ACC112 (cell line): ENCODE data around the gene PRDX2.

Source experiments
- H2AFZ ChIP-seq: fragments of 200-600 bp; sonication (generic); one replicate; pipeline ENCODE4 v1.6.0; 2017; ENCODE audit warnings: antibody characterized with exemption, low read length; ENCODE audit not compliant: unreplicated experiment
- H3K27ac ChIP-seq: fragments of 200-600 bp; sonication (generic); 2 replicates; pipeline ENCODE4 v1.5.1; 2014; ENCODE audit warnings: low read depth, mild to moderate bottlenecking, antibody characterized with exemption, low read length, moderate library complexity
- H3K27me3 ChIP-seq: fragments of 200-600 bp; sonication (generic); 2 replicates; pipeline ENCODE4 v1.6.1; 2014; ENCODE audit warnings: mild to moderate bottlenecking, antibody characterized with exemption, low read length, moderate library complexity, mixed read lengths; ENCODE audit not compliant: insufficient read depth
- H3K36me3 ChIP-seq: fragments of 200-600 bp; sonication (generic); 2 replicates; pipeline ENCODE4 v1.6.1; 2016; ENCODE audit warnings: mild to moderate bottlenecking, antibody characterized with exemption, low read length, moderate library complexity, mixed read lengths; ENCODE audit not compliant: insufficient read depth
- H3K4me1 ChIP-seq: fragments of 200-600 bp; sonication (generic); one replicate; pipeline ENCODE4 v1.6.1; 2016; ENCODE audit warnings: low read length, mixed read lengths; ENCODE audit not compliant: insufficient read depth, unreplicated experiment, control insufficient read depth
- H3K4me3 ChIP-seq: fragments of 200-600 bp; sonication (generic); 2 replicates; pipeline ENCODE4 v1.5.1; 2014; ENCODE audit warnings: mild to moderate bottlenecking, low read depth, low read length
- H3K79me2 ChIP-seq: fragments of 200-600 bp; sonication (generic); one replicate; pipeline ENCODE4 v1.6.0; 2016; ENCODE audit warnings: low read length; ENCODE audit not compliant: control insufficient read depth, unreplicated experiment, insufficient read depth

Gene PRDX2

GRCh38 chr19:12838182-12838885 is 36.7 kb upstream of the PRDX2 start, which contains the start of gene MAST1:
TSS of gene MAST1 (plus strand) at chr19:12838515. CDS start at chr19:12838573, 58 bp downstream.
- no peaks in the 10 kb centered on the region for H3K36me3 ChIP-seq
- H3K4me3 ChIP-seq, result peak within 1 kb of the TSS; percentile 60; the same call in 1 of the 2 replicates
- peaks cover 63% of the 10 kb centered on the region for H3K27me3 ChIP-seq
- no peaks in the 10 kb centered on the region for H3K4me1 ChIP-seq
- no peak within 1 kb of the TSS for H3K27ac ChIP-seq
- H2AFZ ChIP-seq, result no peak within 1 kb of the TSS
- H3K79me2 ChIP-seq, result no peaks in the 10 kb centered on the region

DNA sequence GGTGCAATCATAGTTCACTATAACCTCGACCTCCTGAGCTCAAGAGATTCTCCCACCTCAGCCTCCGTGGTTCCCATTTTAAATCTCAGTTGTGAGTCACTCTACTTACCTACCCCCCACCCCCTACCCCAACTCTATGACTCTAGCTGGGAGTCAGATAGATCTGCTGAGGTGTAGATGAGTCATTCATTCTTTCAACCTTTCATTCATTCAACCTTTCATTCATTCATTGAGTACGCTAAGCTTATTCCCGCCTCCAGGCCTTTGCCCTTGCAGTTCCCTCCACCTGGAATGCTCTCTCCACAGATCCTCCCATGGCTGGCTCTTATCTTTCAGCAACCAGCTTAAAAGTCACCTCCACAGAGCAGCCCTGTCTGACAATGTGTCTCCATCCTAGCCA is 35.6 kb upstream of the PRDX2 start:
- H3K4me3 ChIP-seq, result no peak overlapping the region
- H3K36me3 ChIP-seq, result no peaks in the 10 kb centered on the region
- H3K27me3 ChIP-seq, result peaks cover 69% of the 10 kb centered on the region
- no peak overlapping the region for H2AFZ ChIP-seq
- H3K4me1 ChIP-seq, result no peaks in the 10 kb centered on the region
- no peak overlapping the region for H3K27ac ChIP-seq
- no peaks in the 10 kb centered on the region for H3K79me2 ChIP-seq

GRCh38 chr19:12836529-12836863 is 34.9 kb upstream of the PRDX2 start:
- H2AFZ ChIP-seq, result no peak overlapping the region
- H3K79me2 ChIP-seq, result no peaks in the 10 kb centered on the region
- H3K27me3 ChIP-seq, result peaks cover 76% of the 10 kb centered on the region
- H3K36me3 ChIP-seq, result no peaks in the 10 kb centered on the region
- H3K4me1 ChIP-seq, result no peaks in the 10 kb centered on the region
- H3K27ac ChIP-seq, result no peak overlapping the region
- H3K4me3 ChIP-seq, result no peak overlapping the region

- Histone ChIP-seq H3K4me1 (no peaks in the 10 kb centered on the region), H3K27me3 (peaks cover 74% of the 10 kb centered on the region), H3K36me3 (no peaks in the 10 kb centered on the region), H3K4me3 (no peak overlapping the region), H3K79me2 (no peaks in the 10 kb centered on the region), H3K27ac (no peak overlapping the region), H2AFZ (no peak overlapping the region)
Observed at GRCh38 chr19:12834976-12835757, 33.6 kb upstream of the PRDX2 start.

DNA sequence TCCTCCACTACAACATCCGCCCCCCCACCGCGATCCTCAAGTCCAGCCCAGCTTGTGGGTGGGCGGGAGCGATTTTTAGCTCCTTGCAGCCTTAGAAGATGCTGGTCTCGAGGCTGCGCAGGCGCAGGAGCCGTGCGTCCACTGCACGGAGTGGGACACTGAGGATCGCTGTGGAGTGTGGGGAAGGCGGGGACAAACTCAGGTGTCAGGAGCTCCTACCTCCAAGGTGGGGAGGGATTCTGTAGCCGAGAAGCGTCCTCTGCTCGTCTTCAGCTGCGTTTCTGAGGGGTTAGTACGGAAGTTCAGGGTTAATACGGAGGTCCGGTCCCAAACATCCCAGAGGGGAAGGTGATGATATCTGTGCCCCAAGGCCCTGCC is 33.0 kb upstream of the PRDX2 start, which contains the start of gene RTBDN:
TSS of gene RTBDN (minus strand) at position 14 of the 378 bp plus-strand sequence. CDS start 4,600 bp downstream, outside the sequence.
- no peaks in the 10 kb centered on the region for H3K36me3 ChIP-seq
- H3K27ac ChIP-seq, result no peak within 1 kb of the TSS
- no peaks in the 10 kb centered on the region for H3K79me2 ChIP-seq
- H2AFZ ChIP-seq, result no peak within 1 kb of the TSS
- no peaks in the 10 kb centered on the region for H3K4me1 ChIP-seq
- H3K4me3 ChIP-seq, result peak within 1 kb of the TSS; percentile 59
- peaks cover 68% of the 10 kb centered on the region for H3K27me3 ChIP-seq

- no peak overlapping the region for H3K27ac ChIP-seq
Observed at GRCh38 chr19:12833738-12834565, 32.4 kb upstream of the PRDX2 start.

GRCh38 chr19:12833418-12833737 is 31.8 kb upstream of the PRDX2 start:
- Histone ChIP-seq H3K27ac (no peak overlapping the region), H3K79me2 (no peaks in the 10 kb centered on the region), H3K27me3 (peaks cover 56% of the 10 kb centered on the region), H3K4me1 (no peaks in the 10 kb centered on the region), H3K4me3 (no peak overlapping the region), H2AFZ (no peak overlapping the region), H3K36me3 (no peaks in the 10 kb centered on the region)

More at GRCh38 chr19:12833738-12834565, 32.4 kb upstream of the PRDX2 start:
- Histone ChIP-seq H3K4me1 (no peaks in the 10 kb centered on the region), H2AFZ (no peak overlapping the region), H3K4me3 (peak overlapping the region; percentile 59), H3K27me3 (peaks cover 62% of the 10 kb centered on the region), H3K79me2 (no peaks in the 10 kb centered on the region), H3K36me3 (no peaks in the 10 kb centered on the region)

DNA sequence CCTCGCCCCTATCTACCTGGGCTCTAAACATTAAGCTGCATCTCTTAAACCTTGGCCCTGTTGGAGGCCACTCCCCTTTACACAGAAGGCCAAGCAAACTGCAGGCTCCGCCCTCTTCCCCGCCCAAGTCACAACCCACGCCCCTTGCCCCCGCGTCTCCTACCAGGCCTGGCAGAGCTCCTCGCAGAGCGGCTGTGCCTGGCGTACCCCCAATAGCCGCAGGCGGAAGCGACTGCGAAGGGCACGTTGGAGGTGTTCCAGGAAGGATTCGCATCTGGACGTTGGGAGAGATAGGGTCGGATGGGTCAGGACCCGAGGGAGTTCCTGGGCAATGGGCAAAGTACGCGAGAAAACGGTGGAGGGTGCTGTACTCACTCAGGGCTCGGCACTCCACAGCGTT is 26.9 kb upstream of the PRDX2 start:
- H2AFZ ChIP-seq, result no peak overlapping the region
- H3K79me2 ChIP-seq, result no peaks in the 10 kb centered on the region
- H3K36me3 ChIP-seq, result no peaks in the 10 kb centered on the region
- no peaks in the 10 kb centered on the region for H3K4me1 ChIP-seq
- no peak overlapping the region for H3K27ac ChIP-seq
- H3K4me3 ChIP-seq, result no peak overlapping the region
- peaks cover 18% of the 10 kb centered on the region for H3K27me3 ChIP-seq

DNA sequence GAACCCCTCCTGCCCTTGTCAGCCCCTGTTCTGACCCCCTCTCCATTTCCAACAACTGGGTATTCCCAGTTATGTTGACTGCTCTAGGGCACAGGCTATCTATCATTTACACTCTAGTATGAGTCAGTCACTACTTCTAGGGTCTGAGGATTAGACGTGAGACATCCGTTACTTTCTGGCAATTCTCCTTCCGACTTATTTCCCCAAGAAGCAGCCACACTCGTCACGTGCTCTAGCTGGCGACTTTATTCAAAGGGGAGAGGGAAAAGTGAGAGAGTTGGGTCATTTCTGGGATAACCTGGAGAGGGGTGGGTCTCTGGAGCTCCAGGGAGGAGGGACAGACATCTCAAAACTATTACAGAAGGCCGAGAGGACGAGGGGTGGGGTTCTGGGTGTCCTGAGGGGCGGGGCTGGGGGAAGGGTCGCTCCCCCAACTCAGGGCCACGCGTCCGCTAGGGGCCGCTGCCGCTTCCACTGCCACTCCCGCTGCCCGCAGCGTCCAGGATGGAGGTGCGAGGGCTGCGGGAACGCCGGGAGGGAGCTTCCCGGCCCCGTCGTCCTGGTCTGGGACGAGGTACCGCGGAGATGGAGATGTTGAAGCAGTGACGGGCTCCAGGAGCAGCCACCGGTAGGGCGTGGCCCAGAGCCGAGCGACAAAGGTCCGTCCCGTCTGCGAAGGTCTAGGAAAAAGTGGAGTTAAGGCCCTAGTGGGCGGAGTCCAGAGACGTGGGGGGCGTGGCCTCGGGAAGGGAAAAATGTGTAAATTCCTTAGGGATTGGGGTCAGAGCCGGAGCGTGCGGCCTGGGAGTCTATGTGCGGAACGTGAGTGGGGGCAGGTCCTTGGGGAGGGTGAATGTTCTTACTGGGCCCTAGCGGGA is 23.9 kb upstream of the PRDX2 start:
- H2AFZ ChIP-seq, result no peak overlapping the region
- no peak overlapping the region for H3K27ac ChIP-seq
- peak overlapping the region; percentile 47; the same call in 1 of the 2 replicates for H3K4me3 ChIP-seq
- H3K36me3 ChIP-seq, result no peaks in the 10 kb centered on the region
- H3K79me2 ChIP-seq, result no peaks in the 10 kb centered on the region
- H3K27me3 ChIP-seq, result no peaks in the 10 kb centered on the region
- no peaks in the 10 kb centered on the region for H3K4me1 ChIP-seq

- H3K27ac ChIP-seq, result no peak overlapping the region
- no peaks in the 10 kb centered on the region for H3K36me3 ChIP-seq
- no peak overlapping the region for H3K4me3 ChIP-seq
- H3K4me1 ChIP-seq, result no peaks in the 10 kb centered on the region
- no peak overlapping the region for H2AFZ ChIP-seq
- H3K79me2 ChIP-seq, result no peaks in the 10 kb centered on the region
- H3K27me3 ChIP-seq, result no peaks in the 10 kb centered on the region
Observed at GRCh38 chr19:12821761-12822160, 20.2 kb upstream of the PRDX2 start.
